HG02973 (cell line): ENCODE data around the gene FGF1.

Experiments used
- ATAC-seq: cut with Tn5 transposase; IDR thresholded peaks from one replicate; pipeline ENCODE4 v1.9.1; 2021; ENCODE audit warnings: moderate library complexity; ENCODE audit not compliant: unreplicated experiment

FGF1 gene

DNA sequence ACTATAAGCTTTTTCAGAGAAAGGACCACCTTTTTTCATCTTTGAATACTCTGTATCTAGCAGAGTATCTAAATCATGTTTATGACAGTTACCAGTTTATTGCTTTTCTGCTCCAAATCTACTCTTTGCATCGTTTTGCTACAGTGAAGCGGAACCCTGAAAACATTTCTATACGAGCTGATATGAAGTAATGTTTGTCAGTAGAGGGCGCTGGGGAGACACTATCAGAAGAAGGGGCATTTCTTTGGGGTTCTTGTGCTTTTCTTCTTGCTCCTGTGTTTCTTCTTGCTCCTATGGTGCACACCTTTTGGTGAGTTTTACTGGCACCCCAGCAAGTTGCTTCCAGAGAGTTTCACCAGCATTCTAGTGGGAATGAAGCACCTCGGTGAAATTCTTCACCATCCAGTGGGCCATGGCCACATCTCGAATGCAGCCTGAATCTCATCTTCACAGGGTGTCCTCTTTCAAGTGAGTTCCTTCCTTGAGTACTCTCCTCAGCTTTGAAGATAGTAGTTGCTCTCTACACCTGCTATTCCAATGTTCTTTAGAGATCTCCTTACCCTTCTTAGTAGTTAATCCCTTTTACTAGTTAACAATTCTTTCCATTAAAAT, 98.4 kb downstream of the FGF1 start:
- ATAC-seq: no peak

DNA sequence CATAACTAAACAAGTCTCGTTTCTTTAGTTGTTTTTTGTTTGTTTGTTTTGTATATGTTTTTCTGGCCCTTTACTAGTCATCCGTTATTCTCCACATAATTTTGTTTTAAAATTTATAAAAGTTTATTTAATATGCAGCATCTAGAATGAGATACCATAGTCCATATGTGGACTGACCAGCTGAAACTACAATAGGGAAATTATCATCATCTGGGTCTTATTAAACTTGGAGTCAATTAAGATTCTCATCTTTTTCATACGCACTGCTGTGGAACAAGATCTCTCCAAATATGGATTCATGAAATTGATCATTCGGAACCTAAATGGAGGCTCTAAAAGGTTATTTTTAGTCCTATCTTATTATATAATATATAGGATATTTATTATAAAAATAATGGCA, 99.3 kb downstream of the FGF1 start:
- no peak for ATAC-seq

DNA sequence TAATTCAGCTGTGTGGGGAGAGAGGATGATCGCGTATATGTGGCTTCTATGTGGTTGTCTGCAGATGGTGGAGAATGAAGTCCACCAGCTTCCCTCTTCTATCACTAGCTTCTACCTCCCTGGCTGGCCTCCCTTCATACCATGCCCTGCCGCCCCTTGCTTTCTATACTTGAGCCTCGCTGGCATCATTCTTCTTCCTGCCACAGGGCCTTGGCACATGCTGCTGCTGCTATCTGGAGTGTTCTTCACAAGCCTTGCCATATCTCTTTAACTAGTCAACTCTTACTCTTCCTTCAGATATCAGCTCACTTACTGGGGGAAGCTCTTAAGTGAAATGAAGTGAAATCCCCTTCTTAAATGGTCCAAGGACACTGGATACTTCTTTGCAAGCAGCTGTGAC, 100.4 kb downstream of the FGF1 start:
- ATAC-seq: no peak

DNA sequence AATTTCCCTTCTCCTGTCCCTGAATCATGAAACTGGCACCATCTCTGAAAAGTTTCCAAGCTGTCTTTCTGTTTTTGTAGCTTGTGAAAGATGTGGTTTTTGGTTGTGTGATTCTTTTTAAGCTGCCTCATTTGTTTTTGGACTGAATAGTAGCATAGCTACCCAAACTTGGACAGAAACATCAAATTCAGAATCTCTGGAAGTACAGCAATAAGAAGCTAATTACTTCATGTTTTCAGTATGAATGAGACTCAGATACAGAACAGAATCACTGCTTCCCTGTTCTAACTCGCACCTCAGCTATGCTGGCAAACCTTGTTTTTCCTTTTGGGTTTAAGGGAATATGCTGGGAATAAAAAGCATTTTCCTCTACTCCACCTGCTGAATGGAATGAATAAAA, 101.0 kb downstream of the FGF1 start:
- ATAC-seq: no peak

DNA sequence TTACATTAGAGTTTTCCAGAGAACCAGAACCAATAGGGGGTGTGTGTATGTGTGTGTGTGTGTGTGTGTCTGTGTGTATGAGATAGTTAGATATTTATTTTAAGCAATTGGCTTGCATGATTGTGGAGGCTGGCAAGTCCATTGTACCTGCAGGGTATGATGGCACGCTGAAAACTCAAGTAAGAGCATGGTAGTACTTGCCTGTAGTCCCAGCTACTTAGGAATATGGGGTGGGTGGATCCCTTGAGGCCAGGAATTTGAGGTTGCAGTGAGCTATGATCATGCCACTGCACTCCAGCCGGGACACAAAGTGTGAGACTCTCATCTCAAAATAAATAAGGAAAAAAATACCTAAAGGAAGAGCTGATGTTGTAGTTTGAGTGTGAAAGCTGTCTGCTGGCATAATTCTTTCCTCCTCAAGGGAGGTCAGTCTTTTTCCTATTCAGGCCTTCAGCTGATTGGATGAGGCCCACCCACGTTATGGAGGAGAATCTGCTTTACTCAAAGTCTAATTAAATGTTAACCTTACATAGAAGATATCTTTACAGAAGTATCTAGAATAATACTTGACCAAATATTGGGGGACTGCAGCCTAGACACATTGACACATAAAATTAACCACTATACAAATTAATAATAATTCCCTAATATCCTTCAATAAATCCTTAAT, 107.6 kb downstream of the FGF1 start:
- ATAC-seq: no peak

DNA sequence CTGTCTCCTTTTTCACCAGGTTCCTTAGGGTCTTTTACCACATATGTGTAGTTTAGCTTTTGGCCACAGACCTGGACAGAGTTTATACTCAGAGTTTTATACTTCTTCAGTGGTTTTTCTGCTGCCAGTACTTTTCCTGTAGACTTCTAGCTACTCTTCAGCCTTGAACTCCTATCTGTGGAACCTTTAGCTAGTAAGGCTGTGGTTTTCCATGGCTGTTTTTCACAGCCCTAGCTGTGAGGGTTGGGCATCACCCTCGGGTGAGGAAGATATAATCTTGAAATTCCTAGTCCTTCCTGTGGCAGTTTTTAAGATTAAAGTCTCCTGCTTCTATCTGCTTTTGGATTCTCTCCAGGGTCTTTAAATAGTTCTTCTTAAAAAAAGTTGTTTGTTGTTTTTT, 109.1 kb downstream of the FGF1 start:
- ATAC-seq: no peak

DNA sequence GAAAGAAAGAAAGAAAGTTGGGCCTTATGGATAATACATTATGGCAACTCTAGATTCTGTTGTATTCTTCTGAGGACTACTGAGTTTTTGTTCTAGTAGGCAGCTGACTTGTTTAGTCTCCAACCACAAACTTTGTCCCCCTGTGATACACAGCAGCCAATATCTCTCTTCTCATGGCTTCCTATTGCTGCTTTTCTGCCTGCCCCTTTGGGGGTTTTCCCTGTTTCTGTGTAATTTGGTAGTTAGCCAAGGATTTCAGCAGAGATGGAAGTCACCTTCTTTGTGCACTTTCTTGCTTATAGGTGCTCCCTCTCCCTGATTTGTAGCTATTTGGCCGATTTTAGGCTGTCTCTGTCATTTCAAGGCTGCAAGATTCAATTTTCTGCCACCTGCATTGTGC, 109.6 kb downstream of the FGF1 start:
- ATAC-seq: no peak

DNA sequence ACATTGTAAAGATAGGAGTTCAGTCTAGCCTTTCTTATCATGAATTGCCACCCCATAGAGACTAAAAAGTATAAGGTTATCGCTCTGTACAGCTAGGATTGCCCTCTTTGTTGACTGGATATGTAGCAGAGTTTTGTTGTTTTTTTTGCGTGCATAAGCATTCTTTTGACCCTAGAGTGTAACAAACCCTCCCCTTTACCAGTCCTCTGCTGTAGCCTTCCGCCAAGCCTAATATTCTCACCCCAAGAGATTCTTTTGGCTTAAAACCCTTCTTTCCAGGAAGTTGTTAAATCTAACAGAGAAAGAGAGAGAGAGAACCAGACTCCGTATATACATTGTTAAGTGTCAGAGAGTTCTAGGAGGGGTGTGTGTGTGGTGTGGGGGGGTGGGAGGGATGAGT, 113.9 kb downstream of the FGF1 start:
- no peak for ATAC-seq

DNA sequence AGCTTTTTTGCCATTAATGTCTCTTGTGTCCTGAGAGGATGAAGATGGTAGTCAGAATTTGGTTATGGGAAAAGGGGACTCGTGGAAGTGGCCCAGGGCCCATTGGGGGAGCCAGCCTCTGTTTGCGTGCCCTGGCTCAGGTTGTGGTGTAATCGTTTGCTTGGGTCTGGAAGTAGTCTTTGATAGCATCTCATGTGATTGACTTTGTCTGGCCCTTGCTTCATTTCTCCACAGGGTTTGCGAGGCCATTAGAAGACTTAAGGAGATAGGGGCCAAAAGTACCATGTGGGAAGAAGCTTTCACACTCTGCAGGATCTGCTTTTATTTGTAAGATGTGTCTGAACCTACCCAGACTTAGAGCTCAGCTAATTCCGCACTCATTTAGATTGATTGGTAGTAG, 114.5 kb downstream of the FGF1 start:
- ATAC-seq: no peak

DNA sequence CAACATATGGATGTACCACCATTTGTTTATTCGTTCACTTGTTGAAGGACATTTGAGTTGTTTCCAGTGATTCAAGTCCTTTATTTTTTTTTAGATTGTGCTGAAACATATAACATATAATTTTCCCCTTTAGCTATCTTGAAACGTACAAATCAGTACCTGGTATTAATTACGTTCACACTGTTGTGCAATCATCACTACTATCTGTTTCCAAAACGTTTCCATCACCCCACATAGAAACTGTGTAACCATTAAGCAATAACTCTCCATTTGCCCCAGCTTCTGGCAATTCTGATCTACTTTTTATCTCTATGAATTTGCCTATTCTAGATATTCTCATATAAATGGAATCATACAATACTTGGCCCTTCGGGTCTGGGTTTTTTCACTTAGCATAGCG, 116.0 kb downstream of the FGF1 start:
- ATAC-seq: no peak

DNA sequence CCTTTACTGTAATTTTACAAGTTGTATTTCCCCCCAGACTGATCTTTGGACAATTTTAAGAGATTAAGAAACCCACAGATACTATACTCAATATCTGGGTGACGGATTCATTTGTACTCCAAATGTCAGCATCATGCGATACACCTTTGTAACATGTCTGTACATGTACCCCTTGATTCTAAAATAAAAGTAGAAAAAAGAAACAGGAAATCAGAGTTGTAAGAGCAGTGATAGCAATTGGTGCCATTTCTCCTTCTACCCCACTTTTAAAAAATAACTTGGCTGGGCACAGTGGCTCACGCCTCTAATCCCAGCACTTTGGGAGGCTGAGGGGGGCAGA, 116.9 kb downstream of the FGF1 start:
- ATAC-seq: no peak

DNA sequence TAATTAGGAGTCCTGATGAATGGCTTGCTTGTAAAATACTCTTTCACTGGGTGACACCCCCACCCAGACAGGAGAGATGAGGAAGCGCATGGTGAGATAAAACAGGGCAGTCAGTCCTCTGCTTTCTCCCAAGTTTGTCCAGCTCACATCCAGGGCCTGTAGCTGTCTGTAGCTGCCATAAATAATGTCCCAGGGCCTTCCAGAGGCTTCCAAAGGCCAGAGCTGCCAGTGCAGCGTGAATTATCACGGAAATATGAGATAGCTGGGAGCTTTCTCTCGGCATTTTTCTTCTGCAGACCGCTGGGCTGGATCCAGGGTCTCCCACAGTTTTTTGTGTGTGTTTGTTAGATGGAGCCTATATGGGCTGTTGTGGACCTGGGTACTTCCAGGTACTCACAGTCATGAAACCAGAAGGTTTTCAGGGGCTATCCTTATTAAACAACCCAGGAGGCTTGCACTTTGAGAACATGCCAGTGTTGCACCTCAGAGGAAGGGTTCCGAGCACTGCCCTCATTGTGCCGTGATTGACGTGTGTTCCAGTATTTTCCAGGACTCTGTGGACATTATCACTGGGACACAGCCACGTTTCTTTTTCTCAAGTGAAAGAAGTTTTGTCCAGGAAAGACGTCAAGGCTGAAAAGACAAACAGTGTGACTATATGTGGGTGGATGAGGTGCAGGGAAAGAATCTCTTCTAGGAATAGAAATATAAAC, 117.5 kb downstream of the FGF1 start:
- no peak for ATAC-seq

DNA sequence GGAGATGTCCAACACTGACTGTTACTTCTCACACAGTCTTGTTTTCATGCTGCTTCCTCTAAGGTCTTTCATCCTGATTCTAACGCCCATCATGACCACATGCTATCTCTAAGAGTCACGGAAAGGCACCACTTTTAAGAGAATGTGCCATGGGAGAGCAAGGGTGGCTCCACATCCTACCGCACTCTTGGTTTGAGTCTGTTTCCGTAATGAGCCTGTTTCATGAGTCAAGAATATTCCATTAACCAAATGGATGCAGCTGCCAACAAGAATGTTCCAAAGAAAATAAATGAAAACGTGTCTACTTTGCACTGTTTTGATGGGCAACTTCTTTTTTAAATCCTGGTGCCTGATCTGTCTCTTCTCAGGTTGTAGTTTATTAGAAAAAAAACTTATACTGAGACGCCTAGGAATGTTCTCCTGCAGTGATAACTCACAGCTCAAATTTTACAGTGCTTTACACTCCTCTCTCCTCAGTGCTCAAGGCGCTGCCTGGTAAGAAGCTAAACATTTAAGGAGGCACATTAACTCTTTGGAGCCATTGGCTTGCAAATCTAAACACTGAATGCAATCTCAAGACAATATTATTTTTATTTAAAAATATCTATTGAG, 124.3 kb downstream of the FGF1 start:
- ATAC-seq: no peak

DNA sequence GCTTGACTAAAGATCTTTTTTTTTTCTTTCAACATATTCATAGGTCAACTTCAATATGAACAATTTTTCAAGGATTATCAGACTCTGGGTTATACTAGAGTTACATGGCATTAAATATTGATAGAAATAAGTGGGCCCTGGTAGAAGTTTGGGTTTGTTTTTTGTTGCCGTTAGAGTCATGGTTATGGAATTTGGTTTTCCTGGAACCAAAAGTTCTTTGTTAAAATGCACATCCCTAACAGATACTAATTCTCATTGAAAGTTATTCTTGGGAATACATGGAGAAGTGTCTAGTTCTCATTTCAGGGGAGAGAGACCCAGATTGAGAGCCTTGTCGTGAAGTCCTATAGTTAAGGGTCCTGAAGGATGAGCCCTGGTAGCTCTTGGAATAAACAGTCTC, 124.9 kb downstream of the FGF1 start:
- ATAC-seq: no peak

DNA sequence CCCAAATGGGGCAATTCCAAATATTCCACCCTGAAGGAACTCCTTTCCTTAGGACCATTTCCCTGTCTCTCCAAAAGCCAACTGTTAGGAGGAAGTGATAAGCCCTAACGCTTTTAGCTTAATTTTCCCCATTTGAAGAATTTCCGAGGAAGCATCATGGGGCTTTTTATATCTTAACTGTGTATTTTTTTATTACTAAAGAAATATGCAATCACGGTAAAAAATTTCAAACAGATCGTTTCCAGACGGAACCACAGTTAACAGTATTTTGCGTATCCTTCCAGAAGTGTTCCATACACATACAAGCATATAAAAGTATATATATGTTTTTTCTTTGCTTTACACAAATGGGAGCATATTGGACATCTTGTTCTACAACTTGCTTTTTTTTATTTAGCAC, 133.8 kb downstream of the FGF1 start:
- no peak for ATAC-seq

DNA sequence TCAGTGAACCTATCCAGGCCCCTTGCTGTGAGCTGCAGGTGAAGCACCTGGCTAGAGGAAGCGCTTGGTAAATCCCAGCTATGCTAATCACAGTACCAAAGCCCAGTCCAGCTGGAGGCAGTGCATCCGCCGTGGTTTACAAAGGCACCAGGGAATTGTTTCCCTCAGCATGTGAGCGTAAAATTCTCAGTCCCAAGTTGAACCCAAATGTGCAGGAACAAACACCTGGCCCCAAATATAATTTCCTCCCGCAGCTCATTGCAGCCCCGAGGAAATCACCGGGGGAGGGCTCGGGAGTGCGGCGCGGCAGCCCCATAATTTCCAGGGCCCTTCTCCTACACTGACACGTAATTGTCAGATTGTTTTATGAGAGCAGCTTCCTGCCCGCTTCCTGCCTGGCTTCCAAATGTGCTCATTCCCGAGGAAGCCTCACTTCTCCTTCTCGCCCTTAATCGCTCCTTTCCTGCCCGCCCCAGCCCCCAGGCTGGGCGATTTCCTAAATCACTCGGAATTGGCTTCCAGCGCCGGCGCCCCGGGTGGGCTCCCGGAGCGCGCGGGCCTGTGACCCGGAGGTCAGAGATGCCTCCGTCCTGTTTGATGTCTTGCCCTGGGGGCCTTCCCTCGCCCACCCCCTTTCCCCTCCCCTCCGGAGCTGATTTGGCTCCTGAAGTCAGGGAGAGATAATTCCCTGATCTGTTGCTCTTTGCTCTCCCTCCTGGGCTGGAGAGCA, 134.4 kb downstream of the FGF1 start:
- ATAC-seq: no peak

DNA sequence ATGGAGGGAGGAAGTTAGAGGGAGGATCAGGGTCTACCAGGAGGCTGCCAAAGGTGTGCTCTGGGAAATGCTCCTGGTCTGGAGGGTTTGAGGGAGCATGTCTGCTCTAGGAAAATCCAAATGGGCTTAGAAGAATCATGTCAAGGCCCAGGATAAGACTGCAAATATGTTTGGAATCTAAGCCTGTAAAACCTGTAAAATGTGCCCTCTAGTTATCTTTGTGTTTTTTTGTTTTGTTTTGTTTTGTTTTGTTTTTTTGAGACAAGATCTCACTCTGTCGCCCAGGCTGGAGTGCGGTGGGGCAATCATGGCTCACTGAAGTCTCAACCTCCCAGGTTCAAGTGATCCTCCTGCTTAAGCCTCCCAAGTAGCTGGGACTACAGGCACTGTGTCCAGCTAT, 135.4 kb downstream of the FGF1 start:
- no peak for ATAC-seq

DNA sequence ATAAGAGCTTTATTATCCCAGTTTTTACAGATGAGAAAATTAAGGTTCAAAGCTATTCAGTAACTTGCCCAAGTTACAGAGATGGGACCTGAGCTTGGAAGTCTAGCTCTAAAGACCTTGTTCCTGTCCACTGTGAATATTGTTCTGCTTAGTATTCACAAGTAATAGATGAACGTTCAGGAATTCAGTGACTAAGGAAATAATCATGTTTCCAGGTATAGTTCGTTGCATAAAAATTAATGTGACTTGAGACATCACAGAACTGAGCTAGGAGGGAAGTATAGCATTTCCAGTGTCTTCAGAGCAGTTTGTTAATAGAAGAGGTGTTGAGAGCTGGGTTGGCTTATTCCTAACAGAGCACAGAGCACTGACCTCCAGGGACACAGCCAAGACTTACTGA, 136.1 kb downstream of the FGF1 start:
- no peak for ATAC-seq

DNA sequence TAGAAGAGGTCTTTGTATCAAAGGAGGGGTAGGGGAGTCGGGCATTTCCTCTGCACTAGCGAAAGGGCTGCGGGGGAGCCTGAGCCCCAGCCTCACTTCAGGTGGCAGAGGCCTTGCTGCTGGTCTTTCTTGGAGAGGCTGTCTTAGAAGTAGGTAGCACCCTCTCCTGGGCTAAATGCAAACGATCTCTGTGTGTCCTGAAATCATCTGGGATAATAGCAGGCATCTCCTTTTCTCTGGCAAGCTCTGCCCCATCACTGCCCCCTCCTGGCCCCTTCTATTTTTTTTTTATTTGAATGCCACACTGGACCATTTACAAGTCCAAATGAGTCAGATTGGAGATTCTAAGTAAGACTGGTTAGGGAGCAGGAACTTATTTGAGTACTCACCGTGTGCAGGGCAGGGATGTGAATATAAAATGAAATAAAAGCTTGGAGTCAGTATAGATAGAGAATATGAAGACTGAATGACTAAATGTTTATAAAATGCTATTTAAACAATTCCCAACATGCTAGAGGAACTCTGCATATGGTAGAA, 137.1 kb downstream of the FGF1 start:
- ATAC-seq: no peak

DNA sequence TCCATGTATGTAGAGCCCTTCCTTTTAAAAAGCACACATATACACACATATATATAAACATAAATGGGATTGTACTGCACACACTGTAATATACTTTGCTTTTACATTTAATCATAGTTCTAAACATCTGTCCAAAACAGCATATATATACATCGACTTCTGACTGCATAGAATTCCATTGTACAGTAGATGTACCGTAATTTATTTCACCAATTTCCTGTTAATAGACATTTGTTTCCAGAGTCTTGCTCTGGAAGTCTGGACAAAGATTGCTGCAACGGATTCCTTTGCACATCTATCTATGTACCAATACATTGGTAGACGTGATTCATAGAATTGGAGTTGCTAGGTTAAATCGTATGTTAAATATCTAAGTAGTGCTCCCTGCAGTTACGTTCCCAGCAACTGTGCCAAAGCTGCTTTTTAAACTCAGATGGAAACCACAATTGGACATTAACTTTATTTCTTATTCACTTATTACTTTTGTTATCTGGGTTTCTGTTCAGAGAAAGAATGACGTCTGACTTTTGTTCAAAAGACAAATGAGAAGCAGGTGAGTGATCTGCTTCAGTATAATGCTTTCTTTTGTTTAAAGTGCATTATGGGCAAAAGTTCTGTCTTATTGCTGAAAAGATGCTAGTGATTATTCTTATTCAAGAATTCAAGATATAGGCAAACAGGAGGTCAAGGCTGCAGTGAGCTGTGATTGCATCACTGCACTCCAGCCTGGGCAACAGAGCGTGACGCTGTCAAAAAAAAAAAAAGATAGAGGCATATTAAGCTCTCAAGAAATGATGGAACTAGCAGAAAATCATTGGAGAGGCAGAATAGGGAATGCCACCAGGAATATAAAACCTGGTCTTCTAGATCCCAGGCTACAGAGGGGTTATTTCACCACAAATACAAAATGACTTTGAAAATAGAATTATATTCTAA, 138.2 kb downstream of the FGF1 start:
- no peak for ATAC-seq
